ENCODE measurements around the gene HHEX.
A peak's percentile ranks its signal among the peaks of the same experiment; 100 is the strongest.

Gene HHEX

GRCh38 chr10:92677708-92678107 lies 12.0 kb upstream of the HHEX start:
- no peak overlapping the region for H3K4me3 ChIP-seq (ENCODE audit: low read length in 2 of 2)
- H3K9ac ChIP-seq (ENCODE audit: low read length in 2 of 2), result no peak overlapping the region
- H3K27me3 ChIP-seq (ENCODE audit: control insufficient read depth in 1 of 2, insufficient read depth in 2 of 2, low read length in 2 of 2), result no peaks in the 10 kb centered on the region
- no peaks in the 10 kb centered on the region for H3K4me1 ChIP-seq (ENCODE audit: control insufficient read depth, insufficient read depth, low read length)
- no peaks in the 10 kb centered on the region for H3K9me3 ChIP-seq (ENCODE audit: control insufficient read depth in 2 of 2, low read length in 2 of 2)
- H3K36me3 ChIP-seq (ENCODE audit: control insufficient read depth in 2 of 2, insufficient read depth in 2 of 2, low read length in 2 of 2), result no peaks in the 10 kb centered on the region
- H3K27ac ChIP-seq (ENCODE audit: low read length), result no peak overlapping the region

- Histone ChIP-seq H3K4me1 (ENCODE audit: control insufficient read depth, insufficient read depth, low read length) (no peaks in the 10 kb centered on the region), H3K27me3 (ENCODE audit: control insufficient read depth in 1 of 2, insufficient read depth in 2 of 2, low read length in 2 of 2) (no peaks in the 10 kb centered on the region), H3K9me3 (ENCODE audit: control insufficient read depth in 2 of 2, low read length in 2 of 2) (no peaks in the 10 kb centered on the region), H3K27ac (ENCODE audit: low read length) (no peak overlapping the region), H3K4me3 (ENCODE audit: low read length in 2 of 2) (no peak overlapping the region), H3K9ac (ENCODE audit: low read length in 2 of 2) (no peak overlapping the region), H3K36me3 (ENCODE audit: control insufficient read depth in 2 of 2, insufficient read depth in 2 of 2, low read length in 2 of 2) (no peaks in the 10 kb centered on the region)
These were observed 11.5 kb upstream of the HHEX start for GRCh38 chr10:92678206-92678605.

GRCh38 chr10:92681306-92681834 lies 8.4 kb upstream of the HHEX start:
- Histone ChIP-seq H3K9me3 (ENCODE audit: control insufficient read depth in 2 of 2, low read length in 2 of 2) (no peaks in the 10 kb centered on the region), H3K27ac (ENCODE audit: low read length) (no peak overlapping the region), H3K27me3 (ENCODE audit: control insufficient read depth in 1 of 2, insufficient read depth in 2 of 2, low read length in 2 of 2) (no peaks in the 10 kb centered on the region), H3K9ac (ENCODE audit: low read length in 2 of 2) (no peak overlapping the region), H3K4me3 (ENCODE audit: low read length in 2 of 2) (no peak overlapping the region), H3K36me3 (ENCODE audit: control insufficient read depth in 2 of 2, insufficient read depth in 2 of 2, low read length in 2 of 2) (no peaks in the 10 kb centered on the region), H3K4me1 (ENCODE audit: control insufficient read depth, insufficient read depth, low read length) (no peaks in the 10 kb centered on the region)

GRCh38 chr10:92688573-92688926 lies 1.2 kb upstream of the HHEX start:
- Histone ChIP-seq H3K4me3 (ENCODE audit: low read length in 2 of 2) (peak overlapping the region; percentile 60 to 81), H3K9me3 (ENCODE audit: control insufficient read depth in 2 of 2, low read length in 2 of 2) (peaks cover 0 to 4% of the 10 kb centered on the region in 2 donors), H3K4me1 (ENCODE audit: control insufficient read depth, insufficient read depth, low read length) (peaks cover 16% of the 10 kb centered on the region), H3K9ac (ENCODE audit: low read length in 2 of 2) (peak overlapping the region in 1 of 2 donors; percentile 47), H3K36me3 (ENCODE audit: control insufficient read depth in 2 of 2, insufficient read depth in 2 of 2, low read length in 2 of 2) (no peaks in the 10 kb centered on the region), H3K27ac (ENCODE audit: low read length) (no peak overlapping the region), H3K27me3 (ENCODE audit: control insufficient read depth in 1 of 2, insufficient read depth in 2 of 2, low read length in 2 of 2) (peaks cover 6 to 38% of the 10 kb centered on the region in 2 donors)

- H3K36me3 ChIP-seq (ENCODE audit: control insufficient read depth in 2 of 2, insufficient read depth in 2 of 2, low read length in 2 of 2), result no peaks in the 10 kb centered on the region
- H3K9ac ChIP-seq (ENCODE audit: low read length in 2 of 2), result peak overlapping the region; percentile 28 to 51
- peak overlapping the region; percentile 24 for H3K27ac ChIP-seq (ENCODE audit: low read length)
- peak overlapping the region; percentile 60 to 81 for H3K4me3 ChIP-seq (ENCODE audit: low read length in 2 of 2)
- H3K4me1 ChIP-seq (ENCODE audit: control insufficient read depth, insufficient read depth, low read length), result peaks cover 16% of the 10 kb centered on the region
- peaks cover 6 to 38% of the 10 kb centered on the region in 2 donors for H3K27me3 ChIP-seq (ENCODE audit: control insufficient read depth in 1 of 2, insufficient read depth in 2 of 2, low read length in 2 of 2)
- H3K9me3 ChIP-seq (ENCODE audit: control insufficient read depth in 2 of 2, low read length in 2 of 2), result peaks cover 0 to 4% of the 10 kb centered on the region in 2 donors
These were observed 660 bp upstream of the HHEX start for GRCh38 chr10:92688927-92689662.

- no peaks in the 10 kb centered on the region for H3K36me3 ChIP-seq (ENCODE audit: control insufficient read depth in 2 of 2, insufficient read depth in 2 of 2, low read length in 2 of 2)
- H3K9ac ChIP-seq (ENCODE audit: low read length in 2 of 2), result peak overlapping the region in 1 of 2 donors; percentile 47
- peaks cover 0 to 4% of the 10 kb centered on the region in 2 donors for H3K9me3 ChIP-seq (ENCODE audit: control insufficient read depth in 2 of 2, low read length in 2 of 2)
- H3K4me3 ChIP-seq (ENCODE audit: low read length in 2 of 2), result peak overlapping the region; percentile 43 to 81
- peak overlapping the region; percentile 49 for H3K27ac ChIP-seq (ENCODE audit: low read length)
- peaks cover 16% of the 10 kb centered on the region for H3K4me1 ChIP-seq (ENCODE audit: control insufficient read depth, insufficient read depth, low read length)
- H3K27me3 ChIP-seq (ENCODE audit: control insufficient read depth in 1 of 2, insufficient read depth in 2 of 2, low read length in 2 of 2), result peaks cover 6 to 43% of the 10 kb centered on the region in 2 donors
These were observed 608 bp downstream of the HHEX start for GRCh38 chr10:92690211-92690914.

GRCh38 chr10:92690915-92691590 lies 1.3 kb downstream of the HHEX start:
- Histone ChIP-seq H3K4me3 (ENCODE audit: low read length in 2 of 2) (peak overlapping the region; percentile 43 to 81), H3K4me1 (ENCODE audit: control insufficient read depth, insufficient read depth, low read length) (peaks cover 20% of the 10 kb centered on the region), H3K27me3 (ENCODE audit: control insufficient read depth in 1 of 2, insufficient read depth in 2 of 2, low read length in 2 of 2) (peaks cover 6 to 49% of the 10 kb centered on the region in 2 donors), H3K9me3 (ENCODE audit: control insufficient read depth in 2 of 2, low read length in 2 of 2) (peaks cover 0 to 4% of the 10 kb centered on the region in 2 donors), H3K36me3 (ENCODE audit: control insufficient read depth in 2 of 2, insufficient read depth in 2 of 2, low read length in 2 of 2) (no peaks in the 10 kb centered on the region), H3K9ac (ENCODE audit: low read length in 2 of 2) (no peak overlapping the region), H3K27ac (ENCODE audit: low read length) (no peak overlapping the region)

- H3K36me3 ChIP-seq (ENCODE audit: control insufficient read depth in 2 of 2, insufficient read depth in 2 of 2, low read length in 2 of 2), result no peaks in the 10 kb centered on the region
- H3K9me3 ChIP-seq (ENCODE audit: control insufficient read depth in 2 of 2, low read length in 2 of 2), result peaks cover 0 to 4% of the 10 kb centered on the region in 2 donors
- H3K4me3 ChIP-seq (ENCODE audit: low read length in 2 of 2), result peak overlapping the region; percentile 4 to 81
- peak overlapping the region in 1 of 2 donors; percentile 42 for H3K9ac ChIP-seq (ENCODE audit: low read length in 2 of 2)
- H3K27me3 ChIP-seq (ENCODE audit: control insufficient read depth in 1 of 2, insufficient read depth in 2 of 2, low read length in 2 of 2), result peaks cover 6 to 53% of the 10 kb centered on the region in 2 donors
- H3K4me1 ChIP-seq (ENCODE audit: control insufficient read depth, insufficient read depth, low read length), result peaks cover 20% of the 10 kb centered on the region
- no peak overlapping the region for H3K27ac ChIP-seq (ENCODE audit: low read length)
These were observed 1.9 kb downstream of the HHEX start for GRCh38 chr10:92691591-92692079.

- H3K4me3 ChIP-seq (ENCODE audit: low read length in 2 of 2), result peak overlapping the region; percentile 4 to 81
- H3K27ac ChIP-seq (ENCODE audit: low read length), result no peak overlapping the region
- peak overlapping the region in 1 of 2 donors; percentile 42 for H3K9ac ChIP-seq (ENCODE audit: low read length in 2 of 2)
- H3K9me3 ChIP-seq (ENCODE audit: control insufficient read depth in 2 of 2, low read length in 2 of 2), result peaks cover 0 to 4% of the 10 kb centered on the region in 2 donors
- H3K27me3 ChIP-seq (ENCODE audit: control insufficient read depth in 1 of 2, insufficient read depth in 2 of 2, low read length in 2 of 2), result peaks cover 6 to 53% of the 10 kb centered on the region in 2 donors
- H3K4me1 ChIP-seq (ENCODE audit: control insufficient read depth, insufficient read depth, low read length), result peaks cover 20% of the 10 kb centered on the region
- H3K36me3 ChIP-seq (ENCODE audit: control insufficient read depth in 2 of 2, insufficient read depth in 2 of 2, low read length in 2 of 2), result no peaks in the 10 kb centered on the region
These were observed 2.4 kb downstream of the HHEX start for GRCh38 chr10:92692080-92692671.
